ENCODE measurements around the gene KLHL35.

- TF ChIP-seq CTCF (IDR thresholded peaks at IDR 0.05) (no peak), ZFX (IDR thresholded peaks at IDR 0.05; ENCODE audit: borderline replicate concordance) (no peak)
Measured at GRCh38 chr11:75387736-75388294, 45.2 kb downstream of the KLHL35 start.
